ENCODE measurements around the gene FRYL.

- TF ChIP-seq PATZ1 (CRISPR knock-in tag; IDR thresholded peaks at IDR 0.05) (no peak), ATF2 (CRISPR knock-in tag; IDR thresholded peaks at IDR 0.05) (no peak), TAF1 (CRISPR knock-in tag; IDR thresholded peaks at IDR 0.05) (no peak), POLR2A (IDR thresholded peaks at IDR 0.05; ENCODE audit: insufficient read depth in 1 of 2, low read depth in 2 of 2, low read length in 2 of 2) (no peak), MIER3 (CRISPR knock-in tag; IDR thresholded peaks at IDR 0.05; ENCODE audit: borderline replicate concordance) (no peak), FOXP1 (IDR thresholded peaks at IDR 0.05) (no peak), FOXP1 (CRISPR knock-in tag; IDR thresholded peaks at IDR 0.05) (no peak), ZBTB33 (CRISPR knock-in tag; IDR thresholded peaks at IDR 0.05) (no peak), ZNF563 (CRISPR knock-in tag; IDR thresholded peaks at IDR 0.05) (no peak), MED13 (CRISPR knock-in tag; IDR thresholded peaks at IDR 0.05) (no peak), MXI1 (IDR thresholded peaks at IDR 0.05; ENCODE audit: borderline replicate concordance, low read depth, low read length) (no peak), ZSCAN20 (CRISPR knock-in tag; IDR thresholded peaks at IDR 0.05; ENCODE audit: borderline replicate concordance) (no peak), DNMT3B (CRISPR knock-in tag; conservative IDR thresholded peaks at IDR 0.05) (no peak), CBFB (CRISPR knock-in tag; IDR thresholded peaks at IDR 0.05) (no peak)
Measured at GRCh38 chr4:48710446-48711209, 69.5 kb downstream of the FRYL start.

All from HepG2 (cell line).